IPS-15b (cell line): ENCODE results near the gene PPARGC1A.

Experiments
- H3K27me3 ChIP-seq: one replicate; pipeline ENCODE4 v1.6.1; 2013; ENCODE audit warnings: low read length; ENCODE audit not compliant: control insufficient read depth, insufficient read depth
- H3K36me3 ChIP-seq: one replicate; pipeline ENCODE4 v1.6.1; 2013; ENCODE audit warnings: low read length; ENCODE audit not compliant: control insufficient read depth, insufficient read depth
- H3K4me1 ChIP-seq: one replicate; pipeline ENCODE4 v1.6.1; 2013; ENCODE audit warnings: mild to moderate bottlenecking, low read length; ENCODE audit not compliant: control insufficient read depth, insufficient read depth
- H3K4me3 ChIP-seq: one replicate; pipeline ENCODE4 v1.5.1; 2013; ENCODE audit warnings: low read depth, low read length
- H3K9ac ChIP-seq: one replicate; pipeline ENCODE4 v1.6.1; 2013; ENCODE audit warnings: low read depth, mild to moderate bottlenecking, low read length
- H3K9me3 ChIP-seq: one replicate; pipeline ENCODE4 v1.6.1; 2013; ENCODE audit warnings: mild to moderate bottlenecking, low read length; ENCODE audit not compliant: control insufficient read depth, insufficient read depth

Gene PPARGC1A

DNA sequence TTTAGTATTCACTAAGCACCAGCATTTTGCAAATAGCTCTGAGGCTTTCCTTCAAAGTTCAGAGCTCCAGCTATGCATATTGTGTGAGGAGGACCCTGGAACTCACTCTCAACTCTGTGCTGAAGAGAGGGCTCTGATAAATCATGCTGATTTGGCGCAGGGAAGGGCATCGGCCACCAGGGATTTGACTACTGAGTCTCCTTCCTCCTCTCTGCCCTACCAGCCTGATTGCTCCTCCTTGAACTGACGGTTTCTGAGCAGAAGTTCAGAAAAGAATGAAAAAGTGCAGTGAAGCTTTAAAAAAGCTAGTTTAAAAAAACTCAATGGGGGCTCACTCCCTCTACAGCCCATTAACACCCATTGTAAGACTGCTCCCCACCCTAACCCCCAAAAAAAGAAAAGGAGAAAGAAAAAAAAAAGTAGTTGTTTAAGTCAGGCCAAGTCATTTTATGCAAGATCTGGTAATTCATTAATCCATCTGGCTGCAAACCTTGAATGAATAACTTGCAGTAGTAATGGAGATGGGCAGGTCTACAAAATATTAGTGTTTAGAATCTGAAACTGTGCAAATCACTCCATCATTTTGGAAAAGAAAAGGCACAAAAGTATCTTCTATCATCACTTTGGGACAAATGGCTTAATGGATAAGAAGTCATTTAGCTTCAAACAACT is 13.3 kb downstream of the PPARGC1A start:
- no peak overlapping the region for H3K9ac ChIP-seq
- H3K9me3 ChIP-seq, result no peaks in the 10 kb centered on the region
- no peaks in the 10 kb centered on the region for H3K27me3 ChIP-seq
- H3K4me1 ChIP-seq, result peaks cover 9% of the 10 kb centered on the region
- no peaks in the 10 kb centered on the region for H3K36me3 ChIP-seq
- H3K4me3 ChIP-seq, result no peak overlapping the region

DNA sequence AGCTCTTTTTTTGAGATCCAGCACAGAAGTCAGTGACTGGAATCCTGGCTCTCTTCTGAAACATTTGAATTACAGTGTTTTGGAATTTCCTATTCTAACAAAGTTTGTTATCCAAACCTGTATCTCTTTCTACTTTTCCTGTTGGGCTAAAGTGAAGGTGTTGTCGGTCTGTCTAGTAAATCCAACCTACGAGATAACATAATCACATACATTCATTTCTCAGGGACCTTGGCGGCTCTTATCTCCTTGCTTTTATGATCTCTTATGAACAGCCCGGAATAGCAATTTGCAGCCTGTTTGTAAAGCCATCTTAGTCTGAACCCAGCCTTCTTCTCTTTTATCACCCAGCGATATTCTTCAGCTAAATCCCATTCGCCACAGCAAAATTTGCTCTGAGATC is 14.5 kb downstream of the PPARGC1A start:
- Histone ChIP-seq H3K9ac (no peak overlapping the region), H3K4me3 (no peak overlapping the region), H3K27me3 (no peaks in the 10 kb centered on the region), H3K9me3 (no peaks in the 10 kb centered on the region), H3K4me1 (peaks cover 5% of the 10 kb centered on the region), H3K36me3 (no peaks in the 10 kb centered on the region)

DNA sequence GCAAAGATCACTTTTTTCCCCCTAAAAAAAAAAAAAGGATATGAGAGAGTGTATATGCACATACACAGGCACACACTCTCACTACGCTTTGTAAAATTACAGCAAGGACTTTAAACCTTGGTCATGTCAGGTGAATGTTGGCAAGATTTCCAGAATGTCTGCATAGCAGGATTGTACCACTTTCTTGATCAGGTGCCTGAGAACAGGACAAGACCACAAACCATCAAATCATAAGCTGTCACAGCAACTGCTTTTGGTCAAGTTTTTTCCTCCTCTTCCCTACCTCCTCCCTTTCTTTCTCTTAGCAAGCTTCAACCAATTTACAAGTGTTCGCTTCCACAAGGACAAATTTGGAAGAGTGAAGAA is 15.3 kb downstream of the PPARGC1A start:
- Histone ChIP-seq H3K36me3 (no peaks in the 10 kb centered on the region), H3K4me1 (peaks cover 5% of the 10 kb centered on the region)

DNA sequence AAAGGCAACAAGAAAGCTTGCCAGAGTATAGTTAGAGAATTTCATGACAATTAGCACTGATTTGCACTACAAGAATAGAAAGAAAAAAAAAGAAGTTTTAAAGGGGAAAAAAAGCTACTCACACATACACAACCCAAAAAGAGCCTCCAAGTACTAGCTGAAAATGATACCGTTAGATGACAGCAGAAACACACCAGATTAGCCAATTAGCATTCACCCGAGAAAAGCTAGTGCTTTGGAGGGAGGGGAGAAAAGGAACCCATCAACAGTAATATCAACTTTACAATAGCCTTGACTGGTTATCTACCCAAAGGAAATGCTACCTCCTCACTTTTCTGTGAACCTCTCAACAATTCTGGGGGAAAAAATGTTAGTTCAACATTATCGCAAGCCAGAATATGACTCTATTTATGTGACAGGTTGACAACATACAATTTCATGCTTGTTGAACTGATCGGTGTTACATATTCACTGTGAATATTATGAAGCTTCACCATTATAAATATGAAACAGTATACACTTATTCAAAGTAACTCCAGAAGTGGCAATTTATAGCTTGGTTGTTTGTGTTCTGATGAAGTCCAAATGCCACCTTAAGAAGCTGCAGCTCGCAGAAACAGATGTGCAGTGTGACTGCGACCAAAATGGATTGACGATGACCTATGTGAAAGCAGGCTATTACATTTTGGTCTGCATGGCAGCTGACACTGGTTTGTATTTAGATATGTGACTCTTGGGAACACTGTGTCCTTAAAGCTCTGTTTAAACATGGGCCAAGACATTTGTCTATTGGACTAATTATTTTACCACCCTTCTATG is 15.9 kb downstream of the PPARGC1A start:
- H3K9ac ChIP-seq, result no peak overlapping the region
- no peak overlapping the region for H3K4me3 ChIP-seq
- H3K4me1 ChIP-seq, result peaks cover 5% of the 10 kb centered on the region
- no peaks in the 10 kb centered on the region for H3K36me3 ChIP-seq
- no peaks in the 10 kb centered on the region for H3K27me3 ChIP-seq
- no peaks in the 10 kb centered on the region for H3K9me3 ChIP-seq

More for the DNA sequence above, 15.3 kb downstream of the PPARGC1A start:
- no peaks in the 10 kb centered on the region for H3K9me3 ChIP-seq
- H3K9ac ChIP-seq, result no peak overlapping the region
- H3K27me3 ChIP-seq, result no peaks in the 10 kb centered on the region
- no peak overlapping the region for H3K4me3 ChIP-seq

DNA sequence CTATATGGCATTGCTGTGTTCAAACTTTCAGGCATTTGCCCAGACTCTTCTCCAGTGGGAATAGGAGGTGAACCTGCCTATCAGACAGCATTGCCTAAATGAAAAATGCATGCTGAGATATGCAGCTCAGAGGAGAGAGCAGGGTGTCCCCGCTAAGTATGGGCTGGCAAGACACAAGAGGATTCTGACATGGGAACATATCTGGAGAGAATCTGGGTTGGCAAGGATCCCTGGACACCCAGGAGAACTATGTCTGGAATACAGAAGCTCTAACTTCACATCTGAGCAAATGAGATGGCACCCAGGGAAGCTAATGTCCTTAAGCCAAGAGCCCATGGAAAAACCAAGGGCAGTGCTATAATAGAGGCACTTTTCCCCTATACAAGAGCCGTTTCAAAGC is 18.4 kb downstream of the PPARGC1A start:
- Histone ChIP-seq H3K9me3 (no peaks in the 10 kb centered on the region), H3K27me3 (no peaks in the 10 kb centered on the region), H3K36me3 (no peaks in the 10 kb centered on the region), H3K4me3 (no peak overlapping the region), H3K9ac (no peak overlapping the region), H3K4me1 (peaks cover 5% of the 10 kb centered on the region)

DNA sequence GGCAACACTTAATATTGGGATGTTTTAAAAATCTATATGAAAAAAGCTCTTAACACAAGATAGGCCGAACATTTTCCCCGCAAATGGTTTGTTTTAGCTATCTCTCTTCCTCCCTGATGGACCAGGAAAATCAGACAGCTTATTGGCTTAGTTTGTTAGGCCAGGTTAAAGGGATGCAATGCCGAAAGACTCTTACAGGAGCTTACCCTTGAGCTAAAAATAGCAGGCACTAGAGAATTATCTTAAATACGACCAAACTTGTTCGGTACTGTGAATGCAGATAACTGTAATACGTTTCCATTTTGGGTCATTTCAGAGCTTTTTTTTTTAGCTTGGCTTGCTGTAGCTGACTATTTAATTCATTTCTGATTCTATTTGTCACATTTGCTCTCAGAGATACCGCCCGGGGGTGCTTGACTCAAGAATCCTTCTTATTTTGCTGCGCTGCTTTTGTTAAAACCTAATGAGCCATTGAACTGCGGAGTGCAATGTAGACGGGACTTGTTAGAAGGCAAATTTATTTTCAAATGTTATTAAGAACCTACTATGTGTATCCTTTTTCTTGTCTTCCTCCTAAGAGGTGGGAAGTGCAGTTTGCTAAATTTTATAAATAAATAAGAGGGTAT is 23.3 kb downstream of the PPARGC1A start:
- H3K27me3 ChIP-seq, result no peaks in the 10 kb centered on the region
- no peaks in the 10 kb centered on the region for H3K9me3 ChIP-seq
- H3K36me3 ChIP-seq, result no peaks in the 10 kb centered on the region
- no peak overlapping the region for H3K9ac ChIP-seq
- no peak overlapping the region for H3K4me3 ChIP-seq
- no peaks in the 10 kb centered on the region for H3K4me1 ChIP-seq

DNA sequence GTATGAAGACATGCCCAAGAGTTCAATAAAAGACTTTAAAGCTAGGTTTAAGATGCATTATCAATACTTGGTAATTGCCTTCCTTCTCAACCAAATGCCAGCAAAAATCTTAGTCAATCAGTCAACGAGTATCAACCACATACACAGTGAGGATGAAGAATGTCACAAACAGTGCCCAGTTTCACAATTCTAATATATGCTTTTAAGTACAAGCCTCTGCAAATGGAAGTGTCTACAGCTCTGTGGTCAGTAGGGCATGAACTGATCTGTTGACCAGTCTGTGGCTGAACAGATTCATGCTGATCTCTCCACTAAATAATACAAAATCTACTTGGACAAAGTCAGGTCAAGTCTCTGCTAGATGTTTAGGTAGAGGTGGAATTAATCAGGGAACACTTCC is 27.9 kb downstream of the PPARGC1A start:
- H3K4me1 ChIP-seq, result no peaks in the 10 kb centered on the region
- no peaks in the 10 kb centered on the region for H3K9me3 ChIP-seq
- H3K9ac ChIP-seq, result no peak overlapping the region
- H3K27me3 ChIP-seq, result no peaks in the 10 kb centered on the region
- no peaks in the 10 kb centered on the region for H3K36me3 ChIP-seq
- no peak overlapping the region for H3K4me3 ChIP-seq

DNA sequence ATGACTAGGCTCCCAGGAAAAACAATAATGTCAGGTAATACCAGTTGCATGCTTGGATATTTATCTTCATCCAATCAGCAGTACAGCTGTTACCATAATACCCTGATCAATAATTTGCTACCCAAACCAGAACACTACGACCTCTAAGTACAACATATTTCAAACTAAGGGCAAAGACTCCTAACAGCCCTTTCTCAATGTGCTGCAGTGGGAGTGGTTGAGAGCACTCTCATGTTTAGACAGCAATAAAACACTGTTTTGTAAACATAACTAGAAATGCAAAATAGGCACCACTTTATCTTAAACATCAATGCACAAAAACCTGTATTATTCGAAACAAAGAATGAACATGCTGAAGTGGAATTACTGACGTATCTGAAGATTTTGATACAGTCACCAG is 28.9 kb downstream of the PPARGC1A start:
- Histone ChIP-seq H3K9me3 (no peaks in the 10 kb centered on the region), H3K4me1 (no peaks in the 10 kb centered on the region), H3K4me3 (no peak overlapping the region), H3K9ac (no peak overlapping the region), H3K36me3 (no peaks in the 10 kb centered on the region), H3K27me3 (no peaks in the 10 kb centered on the region)

DNA sequence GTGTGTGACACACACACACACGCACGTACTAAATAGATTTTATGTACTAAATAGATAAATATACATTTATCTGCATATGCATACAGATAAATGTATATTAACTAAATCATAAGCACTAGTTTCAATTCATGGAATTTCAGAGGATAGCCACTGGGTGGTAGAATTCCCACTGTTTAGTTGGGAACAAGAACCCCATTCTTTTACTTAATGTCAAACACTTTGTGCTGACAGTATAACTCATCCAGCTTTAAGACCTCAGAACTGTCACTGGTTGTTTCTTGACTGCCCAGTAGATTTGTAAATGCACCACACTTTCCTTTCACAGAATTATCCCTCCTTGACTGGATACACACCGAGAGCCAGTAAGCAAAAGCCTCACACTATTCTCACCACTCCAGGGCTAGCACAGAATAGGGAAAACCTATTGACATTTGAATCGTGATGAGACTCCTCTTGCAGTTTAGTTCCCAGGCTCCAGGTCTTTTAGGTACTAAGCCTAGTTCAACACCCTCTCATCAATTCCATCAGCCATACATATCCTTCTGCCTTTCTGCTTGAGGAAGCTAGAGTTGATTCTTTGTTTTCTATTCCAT is 32.4 kb downstream of the PPARGC1A start:
- Histone ChIP-seq H3K4me3 (no peak overlapping the region), H3K36me3 (no peaks in the 10 kb centered on the region), H3K9ac (no peak overlapping the region), H3K4me1 (no peaks in the 10 kb centered on the region), H3K9me3 (no peaks in the 10 kb centered on the region), H3K27me3 (no peaks in the 10 kb centered on the region)

DNA sequence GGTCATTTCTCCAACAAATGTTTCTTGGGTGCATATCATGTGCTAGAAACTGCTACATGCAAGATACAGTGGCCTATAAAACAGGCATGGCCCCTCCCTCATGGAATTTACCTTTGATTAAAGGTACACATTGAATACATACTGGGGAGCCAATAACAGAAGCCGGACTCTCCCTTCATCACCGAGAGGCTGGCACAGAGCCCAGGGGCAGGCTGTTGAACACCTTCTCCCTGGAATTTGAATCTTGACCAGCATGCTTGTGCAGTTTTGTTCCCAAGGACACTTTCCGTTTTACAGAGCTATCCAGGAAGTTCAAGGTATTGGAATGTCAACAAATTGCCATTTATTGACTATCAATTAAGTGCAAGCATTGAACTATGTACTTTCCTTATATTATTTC is 33.2 kb downstream of the PPARGC1A start:
- Histone ChIP-seq H3K4me3 (no peak overlapping the region), H3K4me1 (peaks cover 5% of the 10 kb centered on the region), H3K27me3 (no peaks in the 10 kb centered on the region), H3K9ac (no peak overlapping the region), H3K9me3 (no peaks in the 10 kb centered on the region), H3K36me3 (no peaks in the 10 kb centered on the region)

DNA sequence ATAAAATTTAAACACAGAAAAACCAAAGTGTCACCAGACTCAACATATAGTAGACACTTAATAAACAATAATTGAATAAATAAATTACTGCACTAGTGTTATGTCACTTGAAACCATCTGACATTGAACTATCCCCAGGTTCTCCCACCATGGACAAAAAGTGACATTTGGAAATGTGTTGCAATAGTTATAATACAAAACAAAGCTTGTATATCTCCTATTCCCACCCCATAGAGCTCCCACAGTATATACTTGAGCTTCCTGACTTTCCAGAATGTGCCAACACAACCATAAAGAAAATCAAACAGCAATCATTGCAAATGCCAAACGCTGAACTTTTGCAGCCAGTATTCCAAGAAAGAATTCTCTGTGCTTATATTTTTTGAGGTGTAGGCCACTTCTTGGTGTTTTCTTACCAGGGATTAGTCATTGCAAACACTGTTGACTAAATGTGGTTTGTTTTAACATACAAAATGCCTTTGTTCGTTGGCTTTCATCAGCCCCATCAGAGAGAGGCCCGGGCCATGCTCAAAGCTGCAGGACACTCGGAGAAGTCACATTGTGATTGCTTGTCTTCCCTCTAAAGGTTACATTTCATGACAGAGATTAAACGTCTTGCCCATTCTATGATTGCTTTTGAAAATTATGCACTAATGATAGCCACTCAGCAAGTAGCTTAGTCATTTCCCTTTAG is 33.8 kb downstream of the PPARGC1A start:
- no peaks in the 10 kb centered on the region for H3K36me3 ChIP-seq
- H3K4me1 ChIP-seq, result peaks cover 11% of the 10 kb centered on the region
- no peak overlapping the region for H3K4me3 ChIP-seq
- H3K9ac ChIP-seq, result no peak overlapping the region
- H3K9me3 ChIP-seq, result no peaks in the 10 kb centered on the region
- H3K27me3 ChIP-seq, result no peaks in the 10 kb centered on the region
